ENCODE measurements around the gene PRPSAP2. TPM values are rescaled to one million over a fixed set of nuclear protein-coding genes. Genes with fewer than 3 reads are reported as not detected.
"Not testable (repeated sequence)": the region's sequence is repeated elsewhere in the genome, so short reads cannot be mapped to it uniquely, and the experiment has no call there.

PRPSAP2 gene
- total RNA-seq, 1 experiment from 2014 or later: 19.0 TPM

GRCh38 chr17:18951941-18952842 is 94.3 kb downstream of the PRPSAP2 start, which contains the start of gene SLC5A10:
TSS of gene SLC5A10 (plus strand) at chr17:18952165. CDS start at chr17:18952206, 41 bp downstream.
- no peaks in the 10 kb centered on the region for H3K27me3 ChIP-seq
- H3K4me3 ChIP-seq: no peak within 1 kb of the TSS
- H3K36me3 ChIP-seq: no peaks in the 10 kb centered on the region
- DNase-seq: no peak
- H3K9me3 ChIP-seq: no peaks in the 10 kb centered on the region

GRCh38 chr17:18953231-18953728 is 95.3 kb downstream of the PRPSAP2 start:
- Histone ChIP-seq H3K9me3 (no peaks in the 10 kb centered on the region), H3K36me3 (no peaks in the 10 kb centered on the region), H3K27me3 (no peaks in the 10 kb centered on the region), H3K4me3 (no peak overlapping the region)
- no peak for DNase-seq

GRCh38 chr17:18954321-18954720 is 96.4 kb downstream of the PRPSAP2 start:
- no peaks in the 10 kb centered on the region for H3K9me3 ChIP-seq
- H3K27me3 ChIP-seq: no peaks in the 10 kb centered on the region
- H3K4me3 ChIP-seq: no peak overlapping the region
- no peaks in the 10 kb centered on the region for H3K36me3 ChIP-seq
- DNase-seq: no peak

- Histone ChIP-seq H3K4me3 (no peak overlapping the region), H3K36me3 (no peaks in the 10 kb centered on the region), H3K27me3 (no peaks in the 10 kb centered on the region), H3K9me3 (no peaks in the 10 kb centered on the region)
- no peak for DNase-seq
Measured at GRCh38 chr17:18955009-18955408, 97.1 kb downstream of the PRPSAP2 start.

- not testable (repeated sequence) for H3K4me3 ChIP-seq, H3K27me3 ChIP-seq, H3K9me3 ChIP-seq, DNase-seq, H3K36me3 ChIP-seq
Measured at GRCh38 chr17:18956021-18956420, 98.1 kb downstream of the PRPSAP2 start.

- H3K36me3 ChIP-seq: no peaks in the 10 kb centered on the region
- no peaks in the 10 kb centered on the region for H3K9me3 ChIP-seq
- DNase-seq: no peak
- H3K4me3 ChIP-seq: no peak overlapping the region
- H3K27me3 ChIP-seq: no peaks in the 10 kb centered on the region
Measured at GRCh38 chr17:18956581-18956980, 98.7 kb downstream of the PRPSAP2 start.

GRCh38 chr17:18957831-18958230 is 99.9 kb downstream of the PRPSAP2 start:
- H3K36me3 ChIP-seq: no peaks in the 10 kb centered on the region
- no peaks in the 10 kb centered on the region for H3K9me3 ChIP-seq
- DNase-seq: no peak
- H3K27me3 ChIP-seq: no peaks in the 10 kb centered on the region
- H3K4me3 ChIP-seq: no peak overlapping the region

GRCh38 chr17:18958611-18959010 is 100.7 kb downstream of the PRPSAP2 start:
- Histone ChIP-seq H3K4me3 (no peak overlapping the region), H3K9me3 (no peaks in the 10 kb centered on the region)

GRCh38 chr17:18959071-18959844 is 101.3 kb downstream of the PRPSAP2 start:
- H3K27me3 ChIP-seq: no peaks in the 10 kb centered on the region
- DNase-seq: no peak

More at GRCh38 chr17:18958611-18959010, 100.7 kb downstream of the PRPSAP2 start:
- H3K27me3 ChIP-seq: no peaks in the 10 kb centered on the region
- no peak for DNase-seq
- H3K36me3 ChIP-seq: no peaks in the 10 kb centered on the region

GRCh38 chr17:18959845-18960240 is 101.9 kb downstream of the PRPSAP2 start:
- no peaks in the 10 kb centered on the region for H3K36me3 ChIP-seq
- no peak overlapping the region for H3K4me3 ChIP-seq
- no peak for DNase-seq
- H3K9me3 ChIP-seq: no peaks in the 10 kb centered on the region
- no peaks in the 10 kb centered on the region for H3K27me3 ChIP-seq

More at GRCh38 chr17:18959071-18959844, 101.3 kb downstream of the PRPSAP2 start:
- Histone ChIP-seq H3K9me3 (no peaks in the 10 kb centered on the region), H3K4me3 (no peak overlapping the region), H3K36me3 (no peaks in the 10 kb centered on the region)

- H3K9me3 ChIP-seq: no peaks in the 10 kb centered on the region
- no peak for DNase-seq
- no peaks in the 10 kb centered on the region for H3K27me3 ChIP-seq
- H3K4me3 ChIP-seq: no peak overlapping the region
- no peaks in the 10 kb centered on the region for H3K36me3 ChIP-seq
Measured at GRCh38 chr17:18960241-18960665, 102.3 kb downstream of the PRPSAP2 start.

GRCh38 chr17:18960803-18961511 is 103.0 kb downstream of the PRPSAP2 start:
- Histone ChIP-seq H3K36me3 (no peaks in the 10 kb centered on the region), H3K9me3 (no peaks in the 10 kb centered on the region), H3K4me3 (no peak overlapping the region), H3K27me3 (no peaks in the 10 kb centered on the region)
- peak; percentile 56 for DNase-seq

GRCh38 chr17:18961634-18962493 is 103.9 kb downstream of the PRPSAP2 start:
- no peak for DNase-seq
- no peak overlapping the region for H3K4me3 ChIP-seq
- no peaks in the 10 kb centered on the region for H3K9me3 ChIP-seq
- H3K27me3 ChIP-seq: no peaks in the 10 kb centered on the region
- no peaks in the 10 kb centered on the region for H3K36me3 ChIP-seq

- no peak overlapping the region for H3K4me3 ChIP-seq
- H3K9me3 ChIP-seq: no peaks in the 10 kb centered on the region
- DNase-seq: no peak
- H3K27me3 ChIP-seq: no peaks in the 10 kb centered on the region
- no peaks in the 10 kb centered on the region for H3K36me3 ChIP-seq
Measured at GRCh38 chr17:18962494-18962815, 104.5 kb downstream of the PRPSAP2 start.

GRCh38 chr17:18963126-18964017 is 105.4 kb downstream of the PRPSAP2 start:
- no peak overlapping the region for H3K4me3 ChIP-seq
- H3K36me3 ChIP-seq: no peaks in the 10 kb centered on the region
- no peaks in the 10 kb centered on the region for H3K9me3 ChIP-seq
- DNase-seq: peak; percentile 19
- no peaks in the 10 kb centered on the region for H3K27me3 ChIP-seq

All from MG63 (cell line).